SH-SY5Y (cell line): ENCODE measurements around the gene NPY4R2.
"Not testable (repeated sequence)": the region's sequence is repeated elsewhere in the genome, so short reads cannot be mapped to it uniquely, and the experiment has no call there.

Experiments used
- GATA2 ChIP-seq: IDR thresholded peaks from 2 replicates; pipeline ENCODE4 v1.6.1; 2011; ENCODE audit warnings: mild to moderate bottlenecking, low read depth, low read length
- GATA3 ChIP-seq: IDR thresholded peaks from 2 replicates; pipeline ENCODE4 v1.6.1; 2011; ENCODE audit warnings: low read depth, mild to moderate bottlenecking, low read length, moderate library complexity

GRCh38 chr10:47918475-47918874 is at the start of gene NPY4R2:
- not testable (repeated sequence) for TF ChIP-seq GATA3, GATA2
